Endodermal cell (in vitro differentiated cells): ENCODE results near the gene GPER1. TPM values are rescaled to one million over a fixed set of nuclear protein-coding genes. Genes with fewer than 3 reads are reported as not detected.

ENCODE experiments used
- DNase-seq: peaks from one replicate; pipeline ENCODE4 v3.0.0-alpha.2; 2017
- H3K27ac ChIP-seq: 2 replicates; pipeline ENCODE4 v1.5.1; 2013; ENCODE audit warnings: mild to moderate bottlenecking, low read depth, low read length, moderate library complexity
- H3K27me3 ChIP-seq: 2 replicates; pipeline ENCODE4 v1.6.1; 2013; ENCODE audit warnings: mild to moderate bottlenecking, low read length, moderate library complexity; ENCODE audit not compliant: insufficient read depth, control insufficient read depth, poor library complexity, severe bottlenecking
- H3K36me3 ChIP-seq: 2 replicates; pipeline ENCODE4 v1.7.0; 2013; ENCODE audit warnings: mild to moderate bottlenecking, low read length, moderate library complexity; ENCODE audit not compliant: control insufficient read depth, insufficient read depth
- H3K4me1 ChIP-seq: one replicate; pipeline ENCODE4 v1.7.0; 2013; ENCODE audit warnings: low read length; ENCODE audit not compliant: control insufficient read depth, insufficient read depth
- H3K4me3 ChIP-seq: 2 replicates; pipeline ENCODE4 v1.5.1; 2013; ENCODE audit warnings: mild to moderate bottlenecking, low read length, moderate library complexity
- H3K9ac ChIP-seq: 2 replicates; pipeline ENCODE4 v1.6.1; 2013; ENCODE audit warnings: mild to moderate bottlenecking, low read length, moderate library complexity; ENCODE audit not compliant: poor library complexity, severe bottlenecking; ENCODE audit errors: extremely low read depth
- H3K9me3 ChIP-seq: 2 replicates; pipeline ENCODE4 v1.6.1; 2013; ENCODE audit warnings: mild to moderate bottlenecking, low read length, moderate library complexity; ENCODE audit not compliant: control insufficient read depth
- H3K27ac Mint-ChIP-seq: 2 replicates; pipeline ENCODE4 v1.8.0; 2020; ENCODE audit warnings: mixed read lengths
- H3K27me3 Mint-ChIP-seq: 2 replicates; pipeline ENCODE4 v1.8.0; 2021; ENCODE audit warnings: mild to moderate bottlenecking, mixed read lengths; ENCODE audit not compliant: insufficient read depth
- H3K36me3 Mint-ChIP-seq: 2 replicates; pipeline ENCODE4 v1.8.0; 2020; ENCODE audit warnings: low read depth, mixed read lengths
- H3K4me1 Mint-ChIP-seq: 2 replicates; pipeline ENCODE4 v1.8.0; 2020; ENCODE audit warnings: mixed read lengths
- H3K4me3 Mint-ChIP-seq: 2 replicates; pipeline ENCODE4 v1.8.0; 2020; ENCODE audit warnings: mild to moderate bottlenecking, moderate library complexity, mixed read lengths
- H3K9me3 Mint-ChIP-seq: 2 replicates; pipeline ENCODE4 v1.8.0; 2020; ENCODE audit warnings: mild to moderate bottlenecking, mixed read lengths
- WGBS, 2 experiments: methylation state at CpG; one replicate each; pipeline versions ENCODE4 v1.1.5 to v1.1.7; 2013; ENCODE audit warnings: missing lambda C conversion rate in 2 of 2, mixed read lengths in 1 of 2; ENCODE audit not compliant: insufficient coverage in 1 of 2, insufficient read length in 1 of 2; 5-methylcytosine and 5-hydroxymethylcytosine counted together
- total RNA-seq, 2 donors: library from RNA; stranded (reverse); fragmentation: NEBNext Ultra II Directional in 1 of 2; extraction: Animal tissue kit (Norgen Biotek cat#: 25700) in 1 of 2; gene quantifications; 2 replicates in 1 of 2; 3 replicates in 1 of 2; pipeline ENCODE4 v1.2.1, GENCODE V29; 2021
- TF ChIP-seq, protein P1 (sequence below): fragments of 200-600 bp; sonication (generic); conservative IDR thresholded peaks from 2 replicates; pipeline ENCODE4 v1.5.0; 2021; ENCODE audit warnings: antibody characterized with exemption, mild to moderate bottlenecking

The GPER1 gene
- total RNA-seq, 2 donors from 2014 or later, result 0.35 to 0.51 TPM

DNA sequence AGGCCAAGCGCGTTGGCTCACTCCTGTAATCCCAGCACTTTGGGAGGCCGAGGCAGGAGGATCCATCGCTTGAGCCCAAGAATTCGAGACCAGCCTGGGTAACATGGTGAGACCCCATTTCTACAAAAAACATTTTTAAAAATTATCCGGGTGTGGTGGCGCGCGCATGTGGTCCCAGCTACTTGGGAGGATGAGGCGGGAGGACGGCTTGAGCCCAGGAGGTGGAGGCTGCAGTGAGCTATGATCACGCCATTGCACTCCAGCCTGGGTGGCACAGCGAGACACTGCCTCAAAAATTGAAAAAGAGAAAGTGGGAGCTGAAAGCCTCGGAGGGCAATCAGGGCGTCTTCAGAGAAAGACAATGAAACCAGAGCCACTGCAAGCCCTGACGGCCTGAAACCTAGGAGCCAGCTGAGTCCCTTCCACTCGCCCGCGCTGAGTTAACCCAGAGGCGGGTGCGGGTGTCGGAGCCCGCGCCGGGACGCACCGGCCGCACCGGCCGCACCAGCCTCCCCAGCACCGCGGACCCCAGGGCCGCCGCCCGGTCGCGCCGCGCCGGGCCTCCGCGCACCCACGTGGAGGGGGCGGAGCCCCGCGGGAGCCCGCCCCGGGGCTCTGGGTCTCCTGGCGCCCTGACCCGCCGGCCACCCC is 49.7 kb downstream of the GPER1 start:
- no peaks in the 10 kb centered on the region for H3K27me3 Mint-ChIP-seq
- H3K36me3 Mint-ChIP-seq, result peaks cover 15% of the 10 kb centered on the region
- Histone ChIP-seq H3K27me3 (no peaks in the 10 kb centered on the region), H3K4me3 (peak overlapping the region; percentile 94), H3K27ac (no peak overlapping the region), H3K4me1 (peaks cover 8% of the 10 kb centered on the region), H3K9ac (peak overlapping the region; percentile 79), H3K9me3 (peaks cover 4% of the 10 kb centered on the region), H3K36me3 (peaks cover 5% of the 10 kb centered on the region)
- peaks cover 8% of the 10 kb centered on the region for H3K4me1 Mint-ChIP-seq
- H3K27ac Mint-ChIP-seq, result peak overlapping the region; percentile 79
- H3K4me3 Mint-ChIP-seq, result peak overlapping the region; percentile 64
- no peak for DNase-seq
- WGBS, 2 experiments, result 8 to 9% methylated on average over 19 to 51 of the region's 51 CpGs
- TF ChIP-seq, protein P1, sequence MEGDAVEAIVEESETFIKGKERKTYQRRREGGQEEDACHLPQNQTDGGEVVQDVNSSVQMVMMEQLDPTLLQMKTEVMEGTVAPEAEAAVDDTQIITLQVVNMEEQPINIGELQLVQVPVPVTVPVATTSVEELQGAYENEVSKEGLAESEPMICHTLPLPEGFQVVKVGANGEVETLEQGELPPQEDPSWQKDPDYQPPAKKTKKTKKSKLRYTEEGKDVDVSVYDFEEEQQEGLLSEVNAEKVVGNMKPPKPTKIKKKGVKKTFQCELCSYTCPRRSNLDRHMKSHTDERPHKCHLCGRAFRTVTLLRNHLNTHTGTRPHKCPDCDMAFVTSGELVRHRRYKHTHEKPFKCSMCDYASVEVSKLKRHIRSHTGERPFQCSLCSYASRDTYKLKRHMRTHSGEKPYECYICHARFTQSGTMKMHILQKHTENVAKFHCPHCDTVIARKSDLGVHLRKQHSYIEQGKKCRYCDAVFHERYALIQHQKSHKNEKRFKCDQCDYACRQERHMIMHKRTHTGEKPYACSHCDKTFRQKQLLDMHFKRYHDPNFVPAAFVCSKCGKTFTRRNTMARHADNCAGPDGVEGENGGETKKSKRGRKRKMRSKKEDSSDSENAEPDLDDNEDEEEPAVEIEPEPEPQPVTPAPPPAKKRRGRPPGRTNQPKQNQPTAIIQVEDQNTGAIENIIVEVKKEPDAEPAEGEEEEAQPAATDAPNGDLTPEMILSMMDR, result no peak
- H3K9me3 Mint-ChIP-seq, result peaks cover 4% of the 10 kb centered on the region

DNA sequence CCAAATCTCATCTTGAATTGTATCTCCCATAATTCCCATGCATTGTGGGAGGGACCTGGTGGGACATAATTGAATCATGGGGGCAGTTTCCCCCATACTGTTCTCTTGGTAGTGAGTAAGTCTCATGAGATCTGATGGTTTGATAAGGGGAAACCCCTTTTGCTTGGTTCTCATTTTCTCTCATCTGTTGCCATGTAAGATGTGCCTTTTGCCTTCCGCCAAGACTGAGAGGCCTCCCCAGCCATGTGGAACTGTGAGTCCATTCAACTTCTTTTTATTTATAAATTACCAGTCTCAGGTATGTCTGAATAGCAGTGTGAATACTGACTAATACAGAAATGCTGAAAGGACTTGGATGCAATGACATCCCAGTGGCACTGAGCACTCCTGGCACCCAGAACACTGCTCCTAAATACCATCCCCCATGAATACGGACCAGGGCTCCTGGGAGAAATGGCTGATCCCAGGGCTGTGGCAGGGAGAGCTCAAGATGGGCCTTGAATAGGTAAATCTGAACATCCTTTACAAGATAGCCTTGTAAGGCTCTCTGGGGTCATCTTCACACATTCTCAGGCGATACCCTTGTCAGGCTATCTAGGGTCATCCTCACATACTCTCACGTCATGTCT is 52.7 kb downstream of the GPER1 start:
- WGBS, 2 experiments, result 78 to 84% methylated on average over 3 to 4 of the region's 4 CpGs
- Histone ChIP-seq H3K4me3 (no peak overlapping the region), H3K27me3 (no peaks in the 10 kb centered on the region), H3K36me3 (no peaks in the 10 kb centered on the region), H3K9me3 (no peaks in the 10 kb centered on the region), H3K9ac (no peak overlapping the region), H3K27ac (no peak overlapping the region), H3K4me1 (peaks cover 8% of the 10 kb centered on the region)
- Mint-ChIP-seq H3K9me3 (no peaks in the 10 kb centered on the region), H3K27ac (no peak overlapping the region), H3K36me3 (no peaks in the 10 kb centered on the region), H3K4me3 (no peak overlapping the region), H3K27me3 (no peaks in the 10 kb centered on the region), H3K4me1 (peaks cover 8% of the 10 kb centered on the region)
- TF ChIP-seq, protein P1, result no peak
- no peak for DNase-seq

DNA sequence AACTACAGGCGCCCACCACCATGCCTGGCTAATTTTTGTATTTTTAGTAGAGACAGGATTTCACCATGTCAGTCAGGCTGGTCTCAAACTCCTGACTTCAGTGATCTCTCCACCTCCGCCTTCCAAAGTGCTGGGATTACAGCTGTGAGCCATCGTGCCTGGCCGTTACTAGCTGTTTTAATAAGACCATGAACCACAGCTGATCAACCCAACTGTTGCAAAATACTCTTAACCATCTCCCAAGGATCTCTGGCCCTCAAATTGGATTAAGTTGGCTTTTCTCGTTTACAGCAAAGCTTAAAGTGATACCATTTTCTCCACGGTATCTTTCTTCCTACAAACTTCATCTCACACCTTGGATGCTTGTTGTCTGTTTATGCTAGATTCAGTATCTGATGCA is 53.7 kb downstream of the GPER1 start:
- Histone ChIP-seq H3K36me3 (no peaks in the 10 kb centered on the region), H3K4me1 (peaks cover 8% of the 10 kb centered on the region), H3K27me3 (no peaks in the 10 kb centered on the region), H3K9me3 (no peaks in the 10 kb centered on the region), H3K27ac (no peak overlapping the region), H3K9ac (no peak overlapping the region), H3K4me3 (no peak overlapping the region)
- TF ChIP-seq, protein P1, result no peak
- Mint-ChIP-seq H3K4me3 (no peak overlapping the region), H3K4me1 (peaks cover 7% of the 10 kb centered on the region), H3K36me3 (no peaks in the 10 kb centered on the region), H3K9me3 (no peaks in the 10 kb centered on the region), H3K27ac (no peak overlapping the region), H3K27me3 (no peaks in the 10 kb centered on the region)
- no peak for DNase-seq
- WGBS, 2 experiments, result 59 to 83% methylated on average over 5 to 6 of the region's 6 CpGs
